HepG2 (cell line): ENCODE data around the gene TMEM266. TPM values are rescaled to one million over a fixed set of nuclear protein-coding genes. Genes with fewer than 3 reads are reported as not detected.

Experiments
- MEIS2 ChIP-seq: sonication (generic); formaldehyde crosslinking; IDR thresholded peaks from 2 replicates; pipeline ENCODE4 v1.9.0; 2021; ENCODE audit warnings: mild to moderate bottlenecking, missing genetic modification reagents
- MYC ChIP-seq: sonication (generic); formaldehyde crosslinking; IDR thresholded peaks from 2 replicates; pipeline ENCODE4 v1.9.0; 2021; ENCODE audit warnings: missing genetic modification reagents, borderline replicate concordance
- SRSF9 ChIP-seq: fragments of 200-400 bp; formaldehyde crosslinking; IDR thresholded peaks from 2 replicates; pipeline ENCODE4 v1.6.1; 2018; ENCODE audit warnings: borderline replicate concordance, mild to moderate bottlenecking, low read depth, low read length; ENCODE audit not compliant: insufficient read depth, poor library complexity, severe bottlenecking
- ZNF318 ChIP-seq: sonication (generic); formaldehyde crosslinking; IDR thresholded peaks from 2 replicates; pipeline ENCODE4 v1.4.0; 2020; ENCODE audit warnings: mild to moderate bottlenecking, missing genetic modification reagents
- polyA plus RNA-seq, 8 experiments: library from polyadenylated mRNA; depleted of rRNA in 3 of 8; stranded (reverse) in 7 of 8; unstranded in 1 of 8; fragments of >200 nt; fragmentation: Illumina TruSeq in 4 of 8; extraction: Trizol in 4 of 8; gene quantifications; 2 replicates each; pipeline versions ENCODE4 v1.2.1 to v1.2.3, GENCODE V29; 2011 to 2016; ENCODE audit warnings: low read depth in 4 of 8, missing spikeins in 1 of 8, mixed read lengths in 1 of 8; ENCODE audit not compliant: insufficient read depth in 1 of 8
- total RNA-seq, 5 experiments: library from RNA; depleted of rRNA; stranded (reverse); fragments of >200 nt; fragmentation: Illumina TruSeq; extraction: Trizol; gene quantifications; 2 replicates each; pipeline ENCODE4 v1.2.3, GENCODE V29; 2016; ENCODE audit warnings: low read depth in 1 of 5

The TMEM266 gene
- total and polyA plus RNA-seq, 2 of the 13 experiments (the other 11 are each of a cell fraction or from before 2014, with no cell fraction given), result 0.04 TPM; not detected in 1

- TF ChIP-seq ZNF318 (CRISPR knock-in tag) (no peak), MEIS2 (CRISPR knock-in tag) (no peak), MYC (no peak), SRSF9 (no peak)
Measured at GRCh38 chr15:76252249-76252648, 192.5 kb downstream of the TMEM266 start (continued).
